Tibial nerve (tissue), 4 donors: ENCODE data around the gene SUPT5H.

Experiments
- CTCF ChIP-seq, 5 experiments: fragments of 200-600 bp in 3 of 5; fragments of 450-650 bp in 2 of 5; sonication (generic) in 3 of 5; IDR thresholded peaks; one replicate each; pipeline ENCODE4 v1.5.1; 2016 to 2019; ENCODE audit warnings: antibody characterized with exemption in 5 of 5, mild to moderate bottlenecking in 3 of 5, moderate library complexity in 2 of 5
- EP300 ChIP-seq, 2 donors: sonication (generic); formaldehyde crosslinking; IDR thresholded peaks; one replicate each; pipeline ENCODE4 v1.6.1; 2017; ENCODE audit warnings: antibody characterized with exemption in 2 of 2, mild to moderate bottlenecking in 1 of 2
- POLR2A ChIP-seq, 2 donors: fragments of 450-650 bp; IDR thresholded peaks; one replicate each; pipeline ENCODE4 v1.6.1; 2017; ENCODE audit warnings: antibody characterized with exemption in 2 of 2, mild to moderate bottlenecking in 2 of 2, moderate library complexity in 2 of 2

DNA sequence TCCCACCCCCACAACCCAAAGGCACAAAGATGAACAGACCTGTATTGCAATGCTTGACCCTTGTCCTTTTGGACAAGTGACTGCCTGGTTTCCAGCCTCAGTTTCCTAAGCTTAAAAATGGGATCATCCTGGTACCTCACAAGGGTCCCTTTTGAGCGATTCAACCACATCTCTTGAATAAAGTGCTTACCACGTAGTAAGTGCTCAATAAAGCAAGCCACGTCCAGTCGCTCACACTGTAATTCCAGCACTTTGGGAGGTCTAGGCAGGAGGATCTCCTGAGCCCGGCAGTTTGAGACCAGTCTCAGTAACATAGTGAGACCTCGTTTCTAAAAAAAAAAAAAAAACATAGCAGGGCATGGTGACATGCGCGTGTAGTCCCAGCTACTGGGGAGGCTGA, 54.5 kb downstream of the SUPT5H start:
- TF ChIP-seq CTCF (IDR thresholded peaks at IDR 0.05) (no peak), POLR2A (IDR thresholded peaks at IDR 0.05) (no peak), EP300 (IDR thresholded peaks at IDR 0.05) (no peak)
